ENCODE data around the gene FAM210B. TPM values are rescaled to one million over a fixed set of nuclear protein-coding genes. Genes with fewer than 3 reads are reported as not detected.

FAM210B gene, protein sequence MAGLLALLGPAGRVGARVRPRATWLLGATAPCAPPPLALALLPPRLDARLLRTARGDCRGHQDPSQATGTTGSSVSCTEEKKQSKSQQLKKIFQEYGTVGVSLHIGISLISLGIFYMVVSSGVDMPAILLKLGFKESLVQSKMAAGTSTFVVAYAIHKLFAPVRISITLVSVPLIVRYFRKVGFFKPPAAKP
- 17.3 TPM for total RNA-seq

DNA sequence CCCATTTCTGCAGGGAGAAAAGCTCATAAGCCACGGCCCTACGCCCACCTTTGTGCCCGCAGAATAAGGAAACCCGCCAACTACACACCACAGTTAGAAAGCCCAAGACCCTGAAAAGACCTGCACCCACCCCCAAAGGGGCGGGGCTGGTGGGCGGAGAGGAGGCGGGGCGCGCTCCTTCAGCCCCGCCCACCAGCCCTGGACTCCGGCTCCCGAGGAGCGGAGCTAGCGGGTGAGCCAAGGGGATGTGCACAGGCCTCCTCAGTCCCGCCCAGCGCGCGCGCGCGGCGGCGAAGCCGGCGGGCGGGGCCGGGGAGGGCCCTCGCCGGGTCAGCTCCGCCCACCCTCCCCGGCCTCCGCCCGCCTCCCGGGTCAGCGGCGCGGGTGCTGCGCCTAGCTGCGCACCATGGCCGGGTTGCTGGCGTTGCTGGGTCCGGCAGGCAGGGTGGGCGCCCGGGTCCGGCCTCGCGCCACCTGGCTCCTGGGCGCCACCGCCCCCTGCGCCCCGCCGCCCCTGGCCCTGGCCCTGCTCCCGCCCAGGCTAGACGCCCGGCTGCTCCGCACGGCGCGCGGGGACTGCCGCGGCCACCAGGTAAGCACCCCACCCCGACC is at the start of gene FAM210B:
FAM210B (plus strand) TSS at position 375 of the 612 bp plus-strand sequence; CDS start at position 407, 32 bp downstream.

DNA sequence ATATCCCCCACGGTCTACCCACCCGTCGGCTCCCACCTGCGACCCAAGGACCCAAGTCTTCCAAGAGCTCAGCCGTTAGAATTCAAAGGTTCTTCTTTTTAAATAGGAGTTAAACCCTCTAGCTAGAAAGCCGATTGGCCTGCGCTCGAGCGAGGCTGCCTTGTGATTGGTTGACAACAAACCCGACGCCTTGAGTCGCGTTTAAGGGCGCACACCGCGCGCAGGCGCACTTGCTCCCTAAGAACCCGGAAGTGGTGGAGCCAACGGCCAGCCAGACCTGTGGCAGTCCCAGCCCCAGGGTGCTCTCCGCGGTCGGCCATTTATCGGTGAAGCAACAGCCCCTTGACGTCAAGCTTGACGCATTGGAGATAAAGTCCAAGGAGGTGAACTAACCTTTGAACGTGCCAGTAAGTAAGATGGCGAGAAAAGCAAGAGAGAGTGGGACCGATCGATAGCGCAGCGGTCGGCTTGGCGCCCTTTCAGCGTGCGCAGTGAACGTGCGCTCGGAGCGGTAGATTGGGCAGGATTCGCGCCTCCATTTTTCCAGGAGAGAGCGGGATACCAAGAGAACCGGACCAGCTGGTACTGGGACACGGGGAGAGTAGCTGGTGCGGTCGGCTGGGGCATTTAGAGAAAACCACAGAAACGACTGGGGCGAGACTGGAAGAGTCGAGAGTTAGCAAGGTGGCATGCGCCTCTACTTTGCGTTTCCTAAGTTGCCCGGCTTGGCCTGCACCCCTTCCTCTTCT is 33.5 kb downstream of the FAM210B start, which contains the start of the genes AURKA and CSTF1:
AURKA (minus strand) TSS at position 84 of the 749 bp plus-strand sequence. CDS start 4,018 bp downstream, outside the sequence.
CSTF1 (plus strand) TSS at position 514 of the 749 bp plus-strand sequence. CDS start 2,908 bp downstream, outside the sequence.

DNA sequence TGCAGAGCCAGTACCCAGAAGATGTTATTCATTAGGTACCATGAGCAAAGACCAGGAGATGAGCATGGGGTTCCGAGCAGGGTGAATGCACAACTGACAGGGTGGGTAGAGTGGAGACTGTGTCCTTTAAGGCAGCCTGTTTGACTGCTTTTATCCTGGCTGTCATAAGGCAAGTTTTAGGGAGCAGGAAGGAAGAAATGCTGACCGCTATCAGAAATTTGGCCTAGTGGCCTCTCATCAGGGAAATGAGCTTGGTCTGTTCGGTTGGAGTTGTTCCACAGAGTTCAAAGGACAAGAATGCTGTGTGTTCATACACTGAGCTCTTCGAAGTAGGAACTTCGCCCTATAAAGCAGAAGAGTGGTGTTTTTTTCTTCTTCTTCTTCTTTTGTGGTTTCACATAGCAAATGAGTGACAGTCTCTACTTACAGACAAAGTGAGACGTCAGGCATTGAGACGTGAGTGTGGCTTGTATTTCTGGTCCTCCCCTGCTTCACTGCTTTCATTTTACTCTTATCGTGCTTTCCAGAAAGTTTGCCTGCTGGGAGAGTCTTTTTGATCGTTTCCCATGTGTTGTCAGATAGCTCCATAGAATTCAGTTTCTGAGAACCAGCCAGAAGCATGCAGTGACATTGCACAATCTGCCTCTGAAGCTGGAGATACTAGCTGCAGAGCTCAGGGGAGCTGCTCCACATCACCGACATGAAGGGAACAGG is 53.1 kb downstream of the FAM210B start, which contains the start of gene CASS4:
CASS4 (plus strand) TSS at position 502 of the 714 bp plus-strand sequence; CDS start at position 701, 199 bp downstream.

Other genes starting within 250 kb of the FAM210B start
- 0.46 TPM for gene MC3R, start 110.2 kb upstream of the FAM210B start, total RNA-seq
- gene AURKA, start 33.2 kb downstream of the FAM210B start, total RNA-seq: 8.3 TPM
- 27.2 TPM for gene CSTF1, start 33.7 kb downstream of the FAM210B start, total RNA-seq
- gene CASS4, start 53.3 kb downstream of the FAM210B start, total RNA-seq: 0.69 TPM
- gene RTF2, start 109.7 kb downstream of the FAM210B start, total RNA-seq: 56.1 TPM
- not detected for gene FAM209A, start 165.8 kb downstream of the FAM210B start, total RNA-seq
- gene FAM209B, start 174.3 kb downstream of the FAM210B start, total RNA-seq: not detected

All from diencephalon (tissue), 1 donor.